Measurements from ENCODE around the gene ACTR3.

DNA sequence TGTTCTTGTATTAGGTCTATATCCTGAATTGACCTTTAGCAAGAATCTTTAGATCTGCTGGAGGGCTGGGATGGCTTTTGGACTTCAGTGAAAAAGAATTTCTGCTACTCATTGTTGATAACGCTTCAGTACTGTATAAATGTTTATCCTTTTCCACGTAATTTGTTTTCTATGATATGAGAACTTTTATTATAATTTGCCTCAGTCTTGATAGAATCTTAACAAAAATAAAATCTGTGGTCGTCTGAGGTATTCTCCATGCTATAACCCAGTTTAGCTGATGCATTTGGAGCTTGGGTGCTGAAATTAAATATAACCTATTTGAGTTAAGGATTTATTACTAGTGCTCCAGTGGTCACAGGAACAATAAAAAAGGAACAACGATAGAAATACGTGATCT lies 71.1 kb downstream of the ACTR3 start:
- TF ChIP-seq, protein P1, sequence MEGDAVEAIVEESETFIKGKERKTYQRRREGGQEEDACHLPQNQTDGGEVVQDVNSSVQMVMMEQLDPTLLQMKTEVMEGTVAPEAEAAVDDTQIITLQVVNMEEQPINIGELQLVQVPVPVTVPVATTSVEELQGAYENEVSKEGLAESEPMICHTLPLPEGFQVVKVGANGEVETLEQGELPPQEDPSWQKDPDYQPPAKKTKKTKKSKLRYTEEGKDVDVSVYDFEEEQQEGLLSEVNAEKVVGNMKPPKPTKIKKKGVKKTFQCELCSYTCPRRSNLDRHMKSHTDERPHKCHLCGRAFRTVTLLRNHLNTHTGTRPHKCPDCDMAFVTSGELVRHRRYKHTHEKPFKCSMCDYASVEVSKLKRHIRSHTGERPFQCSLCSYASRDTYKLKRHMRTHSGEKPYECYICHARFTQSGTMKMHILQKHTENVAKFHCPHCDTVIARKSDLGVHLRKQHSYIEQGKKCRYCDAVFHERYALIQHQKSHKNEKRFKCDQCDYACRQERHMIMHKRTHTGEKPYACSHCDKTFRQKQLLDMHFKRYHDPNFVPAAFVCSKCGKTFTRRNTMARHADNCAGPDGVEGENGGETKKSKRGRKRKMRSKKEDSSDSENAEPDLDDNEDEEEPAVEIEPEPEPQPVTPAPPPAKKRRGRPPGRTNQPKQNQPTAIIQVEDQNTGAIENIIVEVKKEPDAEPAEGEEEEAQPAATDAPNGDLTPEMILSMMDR (IDR thresholded peaks at IDR 0.05; ENCODE audit: insufficient read depth, low read depth, low read length), result no peak
- no peak for TF ChIP-seq EZH2 (IDR thresholded peaks at IDR 0.05; ENCODE audit: insufficient read depth, low read length)
